Smooth muscle cell of trachea (primary cell): ENCODE results near the gene EPHB2. TPM values are rescaled to one million over a fixed set of nuclear protein-coding genes. Genes with fewer than 3 reads are reported as not detected.

Experiments used
- total RNA-seq: library from RNA; depleted of rRNA; stranded (reverse); fragments of >200 nt; gene quantifications from 2 replicates; pipeline ENCODE4 v1.2.1, GENCODE V29; 2014

EPHB2 gene
- 20.5 and 47.3 TPM in 2 replicates for total RNA-seq

GRCh38 chr1:22710701-22711049 is at the start of gene EPHB2:
Gene EPHB2 (plus strand): TSS chr1:22710839. CDS start chr1:22710983, 144 bp downstream.

Other genes with a start within 250 kb of the EPHB2 start
- gene EPHA8, start 147.3 kb upstream of the EPHB2 start, total RNA-seq = not detected in 2 replicates
- gene C1QA, start 74.2 kb upstream of the EPHB2 start, total RNA-seq = not detected in 2 replicates
- gene C1QC, start 67.2 kb upstream of the EPHB2 start, total RNA-seq = not detected in 2 replicates
- gene C1QB, start 57.6 kb upstream of the EPHB2 start, total RNA-seq = not detected in 2 replicates